MCF 10A (cell line): ENCODE data around the gene ERCC6L2. TPM values are rescaled to one million over a fixed set of nuclear protein-coding genes. Genes with fewer than 3 reads are reported as not detected.

Experiments
- BruUV-seq: library from RNA; stranded (reverse); fragments of 400-500 nt; replicated peaks from 2 replicates; lab custom pipeline; 2021; lab: Mats Ljungman, UMichigan
- CTCF ChIA-PET: fragments of 300-600 bp; sonication (Branson Sonifier 250); formaldehyde crosslinking; extraction: SDS; loops from one replicate; lab custom pipeline; 2021; ENCODE audit warnings: antibody characterized with exemption, inconsistent platforms; lab: Yijun Ruan, JAX
- POLR2A ChIA-PET: fragments of 300-600, 350-650 bp; sonication (Branson Sonifier 250); formaldehyde crosslinking; extraction: SDS; loops from one replicate; lab custom pipeline; 2020; ENCODE audit warnings: antibody characterized with exemption, inconsistent platforms; lab: Yijun Ruan, JAX
- DNase-seq: peaks from one replicate; pipeline ENCODE4 v3.0.0-alpha.2; 2018; ENCODE audit not compliant: unreplicated experiment
- H3K27ac Mint-ChIP-seq: one replicate; pipeline ENCODE4 v1.8.0; 2022; ENCODE audit warnings: mild to moderate bottlenecking, low read depth, mixed read lengths; ENCODE audit not compliant: unreplicated experiment
- H3K27me3 Mint-ChIP-seq: one replicate; pipeline ENCODE4 v1.8.0; 2022; ENCODE audit warnings: mixed read lengths; ENCODE audit not compliant: insufficient read depth, unreplicated experiment
- H3K36me3 Mint-ChIP-seq: one replicate; pipeline ENCODE4 v1.8.0; 2022; ENCODE audit warnings: mild to moderate bottlenecking, moderate library complexity, mixed read lengths; ENCODE audit not compliant: insufficient read depth, unreplicated experiment
- H3K4me1 Mint-ChIP-seq: one replicate; pipeline ENCODE4 v1.8.0; 2022; ENCODE audit warnings: mixed read lengths; ENCODE audit not compliant: insufficient read depth, unreplicated experiment
- H3K4me3 Mint-ChIP-seq: one replicate; pipeline ENCODE4 v1.8.0; 2022; ENCODE audit warnings: mild to moderate bottlenecking, moderate library complexity, mixed read lengths; ENCODE audit not compliant: unreplicated experiment
- H3K9me3 Mint-ChIP-seq: one replicate; pipeline ENCODE4 v1.8.0; 2022; ENCODE audit warnings: mixed read lengths; ENCODE audit not compliant: unreplicated experiment
- CTCF ChIP-seq: fragments of 200-600 bp; IDR thresholded peaks from one replicate; pipeline ENCODE4 v1.8.0; 2022; ENCODE audit warnings: antibody characterized with exemption, mild to moderate bottlenecking; ENCODE audit not compliant: unreplicated experiment
- intact Hi-C: fragments of 100-400 bp; cut with micrococcal nuclease; formaldehyde crosslinking; loops from 2 replicates; pipeline ENCODE4 v1.14.1; 2022
- total RNA-seq: library from RNA; stranded (reverse); gene quantifications from 2 replicates; pipeline ENCODE4 v1.2.3, GENCODE V29; 2022

ERCC6L2 gene
- total RNA-seq, 1 experiment from 2014 or later = 26.9 TPM

DNA sequence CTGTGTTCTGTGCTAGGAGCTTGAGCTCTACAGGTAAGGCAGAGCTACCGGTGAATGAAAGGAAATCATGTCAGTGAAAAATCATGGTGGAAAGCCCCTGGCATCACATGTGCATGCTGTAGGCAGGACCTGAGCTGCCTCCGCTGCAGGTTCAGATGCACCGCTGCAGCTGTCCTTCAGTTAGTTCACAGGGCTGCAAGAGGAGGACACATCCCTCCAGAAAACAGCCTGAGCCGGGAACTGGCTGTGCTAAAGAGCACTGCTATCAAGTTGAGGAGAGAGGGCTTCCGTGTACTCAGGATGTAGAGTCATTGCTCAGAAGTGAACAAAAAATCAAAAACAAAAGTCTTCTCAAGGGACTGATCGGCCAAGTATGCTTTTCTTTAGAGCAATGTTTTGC is 138.6 kb downstream of the ERCC6L2 start:
- H3K27ac Mint-ChIP-seq = no peak overlapping the region
- no peaks in the 10 kb centered on the region for H3K9me3 Mint-ChIP-seq
- no peak for DNase-seq
- intact Hi-C loops = no loop called here
- CTCF ChIA-PET = no interaction called here
- no peaks in the 10 kb centered on the region for H3K4me1 Mint-ChIP-seq
- no TSS peak for BruUV-seq
- no peak overlapping the region for H3K4me3 Mint-ChIP-seq
- POLR2A ChIA-PET = interaction anchor here (0.7 kb wide), 1 partner anchor 428 kb away, joined by 3 read pairs; no protein-coding TSS in a partner anchor
- H3K36me3 Mint-ChIP-seq = peaks cover 23% of the 10 kb centered on the region
- no peak for TF ChIP-seq CTCF
- no peaks in the 10 kb centered on the region for H3K27me3 Mint-ChIP-seq

DNA sequence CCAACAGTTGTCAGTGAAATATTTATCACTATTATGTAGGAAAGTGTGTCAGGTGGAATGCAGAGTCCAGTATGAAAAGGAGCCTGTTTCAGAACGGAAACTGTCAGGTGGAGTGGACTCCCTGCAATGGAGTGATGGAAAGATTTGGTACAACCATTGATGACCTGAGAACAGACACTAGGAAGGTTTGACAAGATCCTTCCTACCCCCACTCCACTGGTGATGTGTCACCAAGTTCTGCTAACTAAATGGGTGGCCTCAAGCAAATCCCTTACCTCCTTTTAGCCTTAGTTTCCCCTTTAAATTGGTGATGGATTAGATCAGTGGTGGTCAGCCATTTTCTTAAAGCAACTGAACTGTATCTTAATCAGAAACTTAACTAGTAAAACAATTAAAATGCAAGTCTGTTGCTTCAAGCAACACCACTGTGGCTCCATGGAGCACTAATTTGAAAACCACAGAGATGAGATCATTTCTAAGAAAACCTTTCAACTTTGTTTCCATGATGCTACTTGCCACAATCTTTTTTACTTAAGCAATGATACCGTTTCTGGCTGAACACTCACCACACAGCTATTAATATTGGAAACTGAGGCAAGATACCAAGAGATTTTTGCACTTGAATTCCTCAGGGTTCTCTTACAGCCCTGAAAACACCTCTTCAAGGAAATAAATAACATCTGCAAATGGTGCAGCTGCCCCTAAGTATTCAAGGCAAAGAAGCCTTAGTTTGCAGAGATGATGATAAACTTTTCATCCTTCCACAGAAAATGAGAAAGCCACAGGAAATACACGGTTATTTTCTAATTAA is 140.6 kb downstream of the ERCC6L2 start:
- CTCF ChIA-PET = no interaction called here
- no peaks in the 10 kb centered on the region for H3K4me1 Mint-ChIP-seq

More for the DNA sequence above, 140.6 kb downstream of the ERCC6L2 start:
- no TSS peak for BruUV-seq
- Mint-ChIP-seq H3K36me3 (peaks cover 18% of the 10 kb centered on the region), H3K4me3 (no peak overlapping the region), H3K9me3 (no peaks in the 10 kb centered on the region), H3K27ac (no peak overlapping the region), H3K27me3 (no peaks in the 10 kb centered on the region)
- DNase-seq = no peak
- no peak for TF ChIP-seq CTCF
- intact Hi-C loops = no loop called here
- POLR2A ChIA-PET = no interaction called here
